KG1 (cell line): ENCODE results near the gene SLC6A9.

ENCODE experiments used
- DNase-seq: peaks from one replicate; lab custom pipeline; 2025; lab: John Stamatoyannopoulos, UW

SLC6A9 gene

GRCh38 chr1:44048532-44049215, 17.4 kb upstream of the SLC6A9 start:
- no peak for DNase-seq

- DNase-seq: no peak
These were observed 15.9 kb upstream of the SLC6A9 start for GRCh38 chr1:44047131-44047530.

- no peak for DNase-seq
These were observed 13.8 kb upstream of the SLC6A9 start for GRCh38 chr1:44045064-44045463.

- no peak for DNase-seq
These were observed 13.0 kb upstream of the SLC6A9 start for GRCh38 chr1:44044071-44044801.

GRCh38 chr1:44043176-44044070, 12.2 kb upstream of the SLC6A9 start:
- DNase-seq: no peak

GRCh38 chr1:44040846-44041245, 9.6 kb upstream of the SLC6A9 start:
- DNase-seq: no peak

- DNase-seq: no peak
These were observed 9.2 kb upstream of the SLC6A9 start for GRCh38 chr1:44040418-44040817.

GRCh38 chr1:44038876-44039657, 7.8 kb upstream of the SLC6A9 start:
- no peak for DNase-seq

GRCh38 chr1:44037154-44037553, 5.9 kb upstream of the SLC6A9 start:
- no peak for DNase-seq

GRCh38 chr1:44036409-44037139, 5.3 kb upstream of the SLC6A9 start:
- DNase-seq: peak; percentile 41

- DNase-seq: no peak
These were observed 4.6 kb upstream of the SLC6A9 start for GRCh38 chr1:44035726-44036408.

- DNase-seq: no peak
These were observed 3.9 kb upstream of the SLC6A9 start for GRCh38 chr1:44034976-44035716.

- no peak for DNase-seq
These were observed 3.2 kb upstream of the SLC6A9 start for GRCh38 chr1:44034423-44034822.

GRCh38 chr1:44033756-44034155, 2.5 kb upstream of the SLC6A9 start:
- DNase-seq: no peak

- no peak for DNase-seq
These were observed 1.8 kb upstream of the SLC6A9 start for GRCh38 chr1:44033041-44033575.

- no peak for DNase-seq
These were observed 1.0 kb upstream of the SLC6A9 start for GRCh38 chr1:44032170-44032790.

- peak; percentile 32 for DNase-seq
These were observed 534 bp downstream of the SLC6A9 start for GRCh38 chr1:44030605-44031251.

- peak; percentile 86 for DNase-seq
These were observed 1.2 kb downstream of the SLC6A9 start for GRCh38 chr1:44029911-44030604.
